Esophagus muscularis mucosa (tissue), 4 donors: Measurements from ENCODE around the gene PLXDC2. TPM values are rescaled to one million over a fixed set of nuclear protein-coding genes. Genes with fewer than 3 reads are reported as not detected.

Source experiments
- DNase-seq: peaks from one replicate; pipeline ENCODE4 v3.0.0-alpha.2; 2017; ENCODE audit errors: extremely low spot score
- H3K27ac ChIP-seq, 4 donors: fragments of 200-600 bp; sonication (generic); replicated peaks in 1 of 4; 1 replicate in 3 of 4; 2 replicates in 1 of 4; pipeline ENCODE4 v1.5.1; 2016 to 2019; ENCODE audit warnings: mild to moderate bottlenecking in 1 of 4
- H3K27me3 ChIP-seq, 4 donors: fragments of 200-600 bp; sonication (generic); one replicate each; pipeline versions ENCODE4 v1.5.1 to v1.6.0; 2016 to 2019
- H3K36me3 ChIP-seq, 4 donors: fragments of 200-600 bp; sonication (generic); one replicate each; pipeline ENCODE4 v1.5.1; 2016 to 2019
- H3K4me1 ChIP-seq, 4 donors: fragments of 200-600 bp; sonication (generic); one replicate each; pipeline ENCODE4 v1.5.1; 2016 to 2019
- H3K4me3 ChIP-seq, 4 donors: fragments of 200-600 bp; sonication (generic); 1 replicate in 2 of 4; 2 replicates in 2 of 4; pipeline ENCODE4 v1.5.1; 2016 to 2019; ENCODE audit warnings: mild to moderate bottlenecking in 4 of 4, moderate library complexity in 1 of 4
- H3K9me3 ChIP-seq, 4 donors: fragments of 200-600 bp; sonication (generic); 1 replicate in 3 of 4; 2 replicates in 1 of 4; pipeline ENCODE4 v1.5.1; 2016 to 2019
- EP300 ChIP-seq: sonication (generic); formaldehyde crosslinking; IDR thresholded peaks from one replicate; pipeline ENCODE4 v1.6.1; 2017; ENCODE audit warnings: antibody characterized with exemption
- POLR2A ChIP-seq: fragments of 450-650 bp; IDR thresholded peaks from one replicate; pipeline ENCODE4 v1.6.1; 2017; ENCODE audit warnings: antibody characterized with exemption, moderate library complexity, mild to moderate bottlenecking, low read depth
- POLR2AphosphoS5 ChIP-seq, 2 donors: sonication (generic); formaldehyde crosslinking; IDR thresholded peaks; one replicate each; pipeline ENCODE4 v1.6.1; 2017; ENCODE audit warnings: antibody characterized with exemption in 2 of 2
- WGBS: methylation state at CpG from one replicate; pipeline ENCODE4 v1.1.5; 2018; 5-methylcytosine and 5-hydroxymethylcytosine counted together
- intact Hi-C: fragments of 100-400 bp; cut with DNase I; formaldehyde crosslinking; loops from one replicate; pipeline ENCODE4 v1.15.1; 2023
- total RNA-seq, 4 donors: library from RNA; depleted of rRNA; stranded (reverse); fragments of >200 nt; gene quantifications; one replicate each; pipeline versions ENCODE4 v1.1.0 to v1.2.1, GENCODE V29; 2016
- TF ChIP-seq, protein P1 (sequence below), 3 experiments: fragments of 200-600 bp in 2 of 3; fragments of 450-650 bp in 1 of 3; sonication (generic) in 2 of 3; IDR thresholded peaks; one replicate each; pipeline ENCODE4 v1.5.1; 2017 to 2019; ENCODE audit warnings: antibody characterized with exemption in 3 of 3, mild to moderate bottlenecking in 2 of 3, moderate library complexity in 1 of 3

PLXDC2 gene
- total RNA-seq, 4 donors from 2014 or later, result 28.7 to 54.2 (median 42.4) TPM

GRCh38 chr10:19826712-19827111 is 10.5 kb downstream of the PLXDC2 start:
- no peak for DNase-seq
- 66% methylated on average over 4 of the region's 4 CpGs for WGBS
- Histone ChIP-seq H3K27me3 (no peaks in the 10 kb centered on the region), H3K36me3 (no peaks in the 10 kb centered on the region), H3K4me1 (peaks cover 36 to 55% (median 47%) of the 10 kb centered on the region in 4 donors), H3K9me3 (no peaks in the 10 kb centered on the region), H3K4me3 (peak overlapping the region in 1 of 4 donors; percentile 9), H3K27ac (peak overlapping the region in 3 of 4 donors; percentile 4 to 40 (median 26))
- TF ChIP-seq EP300 (no peak), POLR2A (no peak), POLR2AphosphoS5 (IDR thresholded peaks at IDR 0.05) (peak in 1 of 2 donors; percentile 41)
- TF ChIP-seq, protein P1, sequence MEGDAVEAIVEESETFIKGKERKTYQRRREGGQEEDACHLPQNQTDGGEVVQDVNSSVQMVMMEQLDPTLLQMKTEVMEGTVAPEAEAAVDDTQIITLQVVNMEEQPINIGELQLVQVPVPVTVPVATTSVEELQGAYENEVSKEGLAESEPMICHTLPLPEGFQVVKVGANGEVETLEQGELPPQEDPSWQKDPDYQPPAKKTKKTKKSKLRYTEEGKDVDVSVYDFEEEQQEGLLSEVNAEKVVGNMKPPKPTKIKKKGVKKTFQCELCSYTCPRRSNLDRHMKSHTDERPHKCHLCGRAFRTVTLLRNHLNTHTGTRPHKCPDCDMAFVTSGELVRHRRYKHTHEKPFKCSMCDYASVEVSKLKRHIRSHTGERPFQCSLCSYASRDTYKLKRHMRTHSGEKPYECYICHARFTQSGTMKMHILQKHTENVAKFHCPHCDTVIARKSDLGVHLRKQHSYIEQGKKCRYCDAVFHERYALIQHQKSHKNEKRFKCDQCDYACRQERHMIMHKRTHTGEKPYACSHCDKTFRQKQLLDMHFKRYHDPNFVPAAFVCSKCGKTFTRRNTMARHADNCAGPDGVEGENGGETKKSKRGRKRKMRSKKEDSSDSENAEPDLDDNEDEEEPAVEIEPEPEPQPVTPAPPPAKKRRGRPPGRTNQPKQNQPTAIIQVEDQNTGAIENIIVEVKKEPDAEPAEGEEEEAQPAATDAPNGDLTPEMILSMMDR (IDR thresholded peaks at IDR 0.05), result no peak
- intact Hi-C loops, result no loop called here

- TF ChIP-seq POLR2A, result no peak
- no peak for TF ChIP-seq EP300
- TF ChIP-seq, protein P1 (IDR thresholded peaks at IDR 0.05), result no peak
- TF ChIP-seq POLR2AphosphoS5 (IDR thresholded peaks at IDR 0.05), result peak; percentile 16 to 43
- intact Hi-C loops, result no loop called here
- peak overlapping the region; percentile 10 to 52 (median 33) for H3K27ac ChIP-seq
- H3K9me3 ChIP-seq, result no peaks in the 10 kb centered on the region
- H3K27me3 ChIP-seq, result no peaks in the 10 kb centered on the region
- no peak overlapping the region for H3K4me3 ChIP-seq
- no peak for DNase-seq
- no peaks in the 10 kb centered on the region for H3K36me3 ChIP-seq
- H3K4me1 ChIP-seq, result peaks cover 40 to 65% (median 50%) of the 10 kb centered on the region in 4 donors
- 61% methylated on average over 3 of the region's 3 CpGs for WGBS
Observed at GRCh38 chr10:19828278-19829049, 12.2 kb downstream of the PLXDC2 start.

- H3K27ac ChIP-seq, result no peak overlapping the region
- H3K4me1 ChIP-seq, result peaks cover 16 to 37% (median 32%) of the 10 kb centered on the region in 4 donors
- no peaks in the 10 kb centered on the region for H3K9me3 ChIP-seq
- intact Hi-C loops, result no loop called here
- WGBS, result 57% methylated on average over 9 of the region's 9 CpGs
- no peaks in the 10 kb centered on the region for H3K27me3 ChIP-seq
- DNase-seq, result no peak
- TF ChIP-seq POLR2A (no peak), EP300 (no peak), POLR2AphosphoS5 (IDR thresholded peaks at IDR 0.05) (no peak)
- TF ChIP-seq, protein P1 (IDR thresholded peaks at IDR 0.05), result no peak
- no peaks in the 10 kb centered on the region for H3K36me3 ChIP-seq
- H3K4me3 ChIP-seq, result no peak overlapping the region
Observed at GRCh38 chr10:19832699-19833098, 16.5 kb downstream of the PLXDC2 start.

GRCh38 chr10:19833170-19833824 is 17.1 kb downstream of the PLXDC2 start:
- H3K27me3 ChIP-seq, result no peaks in the 10 kb centered on the region
- 86% methylated on average over 8 of the region's 8 CpGs for WGBS
- TF ChIP-seq EP300, result no peak
- TF ChIP-seq POLR2A, result no peak
- TF ChIP-seq, protein P1 (IDR thresholded peaks at IDR 0.05), result no peak
- TF ChIP-seq POLR2AphosphoS5 (IDR thresholded peaks at IDR 0.05), result no peak
- intact Hi-C loops, result no loop called here
- H3K9me3 ChIP-seq, result no peaks in the 10 kb centered on the region
- peaks cover 10 to 31% (median 26%) of the 10 kb centered on the region in 4 donors for H3K4me1 ChIP-seq
- H3K36me3 ChIP-seq, result no peaks in the 10 kb centered on the region
- no peak overlapping the region for H3K4me3 ChIP-seq
- DNase-seq, result no peak
- no peak overlapping the region for H3K27ac ChIP-seq
